ENCODE measurements around the gene TNFRSF19.

Gene TNFRSF19

GRCh38 chr13:23632048-23632582 is 61.9 kb downstream of the TNFRSF19 start:
- H3K4me3 ChIP-seq (ENCODE audit: low read depth, low read length), result no peak overlapping the region
- TF ChIP-seq CTCF (IDR thresholded peaks at IDR 0.05; ENCODE audit: borderline replicate concordance, insufficient read depth, low read depth, low read length), result no peak

- no peak for TF ChIP-seq CTCF (IDR thresholded peaks at IDR 0.05; ENCODE audit: borderline replicate concordance, insufficient read depth, low read depth, low read length)
- no peak overlapping the region for H3K4me3 ChIP-seq (ENCODE audit: low read depth, low read length)
These were observed 62.5 kb downstream of the TNFRSF19 start for GRCh38 chr13:23632741-23633140.

DNA sequence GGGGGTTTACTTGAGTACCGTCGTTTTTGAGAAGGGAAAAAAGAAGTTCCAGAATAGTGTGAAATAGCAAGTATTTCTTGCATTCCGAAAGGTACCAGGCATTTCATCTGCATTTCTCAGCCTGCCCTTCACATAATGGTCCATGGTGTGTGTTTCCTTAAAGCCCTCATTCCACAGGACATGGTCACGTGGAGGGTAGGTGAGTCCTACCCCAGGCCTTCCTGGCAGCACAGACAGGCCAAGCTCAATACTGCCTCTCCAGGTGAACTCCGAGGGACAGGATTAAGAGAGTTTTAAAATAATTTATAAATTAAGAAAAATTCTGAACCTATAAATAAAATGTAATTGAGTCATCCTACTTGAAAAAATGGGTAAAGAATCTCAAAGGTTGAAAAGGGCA is 64.7 kb downstream of the TNFRSF19 start:
- no peak for TF ChIP-seq CTCF (IDR thresholded peaks at IDR 0.05; ENCODE audit: borderline replicate concordance, insufficient read depth, low read depth, low read length)
- no peak overlapping the region for H3K4me3 ChIP-seq (ENCODE audit: low read depth, low read length)

GRCh38 chr13:23636360-23636759 is 66.1 kb downstream of the TNFRSF19 start:
- TF ChIP-seq CTCF (IDR thresholded peaks at IDR 0.05; ENCODE audit: borderline replicate concordance, insufficient read depth, low read depth, low read length), result no peak
- no peak overlapping the region for H3K4me3 ChIP-seq (ENCODE audit: low read depth, low read length)

DNA sequence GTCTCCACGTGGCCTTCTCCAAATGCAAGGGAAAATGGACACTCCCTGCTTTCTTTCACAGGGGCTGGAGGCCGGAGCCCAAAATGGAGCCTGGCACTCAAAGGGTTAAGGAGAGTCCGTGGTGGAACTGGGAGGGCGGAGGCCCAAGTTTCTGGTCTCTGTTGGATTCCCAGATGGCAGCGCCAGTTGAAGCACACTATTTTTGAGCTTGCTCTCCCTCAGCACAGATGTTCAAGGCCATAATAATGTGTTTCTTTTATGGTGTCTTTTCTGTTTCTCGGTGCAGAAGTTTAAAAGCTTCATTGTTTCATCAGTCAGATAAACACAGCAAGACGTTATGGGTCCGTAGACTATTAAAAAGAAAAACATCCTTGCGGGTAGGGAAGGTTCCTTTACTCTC is 67.6 kb downstream of the TNFRSF19 start:
- TF ChIP-seq CTCF (IDR thresholded peaks at IDR 0.05; ENCODE audit: borderline replicate concordance, insufficient read depth, low read depth, low read length), result no peak

DNA sequence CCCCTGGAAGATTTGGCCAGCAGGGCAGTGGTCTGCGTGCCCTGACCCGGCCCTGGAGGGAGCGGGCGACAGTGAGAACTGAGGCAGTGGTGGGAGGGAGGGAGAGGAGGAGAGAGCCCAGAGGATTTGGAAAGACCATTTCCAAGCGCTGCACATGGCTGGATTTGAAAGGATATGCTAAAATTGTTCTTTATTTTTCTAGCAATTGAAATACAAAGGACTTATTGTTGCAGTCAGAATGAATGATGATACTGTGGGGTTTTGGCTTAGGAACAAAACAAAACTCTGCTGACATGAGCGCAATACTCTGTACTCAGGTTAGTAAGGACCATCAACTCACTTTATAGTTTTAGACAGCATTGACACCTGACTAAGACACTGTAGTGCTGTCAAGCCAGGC is 69.5 kb downstream of the TNFRSF19 start:
- H3K4me3 ChIP-seq (ENCODE audit: low read depth, low read length), result no peak overlapping the region
- no peak for TF ChIP-seq CTCF (IDR thresholded peaks at IDR 0.05; ENCODE audit: borderline replicate concordance, insufficient read depth, low read depth, low read length)

More for the DNA sequence above, 67.6 kb downstream of the TNFRSF19 start:
- no peak overlapping the region for H3K4me3 ChIP-seq (ENCODE audit: low read depth, low read length)

- no peak overlapping the region for H3K4me3 ChIP-seq (ENCODE audit: low read depth, low read length)
- TF ChIP-seq CTCF (IDR thresholded peaks at IDR 0.05; ENCODE audit: borderline replicate concordance, insufficient read depth, low read depth, low read length), result no peak
These were observed 71.9 kb downstream of the TNFRSF19 start for GRCh38 chr13:23642110-23642509.

Measured in GM12875 (cell line).